Activated CD8-positive, alpha-beta memory T cell treated with anti-CD3 and anti-CD28 coated beads for 1 hour (primary cell): ENCODE measurements around the gene ASPSCR1.
A peak's percentile ranks its signal among the peaks of the same experiment; 100 is the strongest.

Source experiments
- DNase-seq, 2 donors: peaks; one replicate each; pipeline ENCODE4 v3.0.0-alpha.2; 2020; ENCODE audit warnings: low read depth in 1 of 2; ENCODE audit errors: extremely low read depth in 1 of 2

ASPSCR1 gene

DNA sequence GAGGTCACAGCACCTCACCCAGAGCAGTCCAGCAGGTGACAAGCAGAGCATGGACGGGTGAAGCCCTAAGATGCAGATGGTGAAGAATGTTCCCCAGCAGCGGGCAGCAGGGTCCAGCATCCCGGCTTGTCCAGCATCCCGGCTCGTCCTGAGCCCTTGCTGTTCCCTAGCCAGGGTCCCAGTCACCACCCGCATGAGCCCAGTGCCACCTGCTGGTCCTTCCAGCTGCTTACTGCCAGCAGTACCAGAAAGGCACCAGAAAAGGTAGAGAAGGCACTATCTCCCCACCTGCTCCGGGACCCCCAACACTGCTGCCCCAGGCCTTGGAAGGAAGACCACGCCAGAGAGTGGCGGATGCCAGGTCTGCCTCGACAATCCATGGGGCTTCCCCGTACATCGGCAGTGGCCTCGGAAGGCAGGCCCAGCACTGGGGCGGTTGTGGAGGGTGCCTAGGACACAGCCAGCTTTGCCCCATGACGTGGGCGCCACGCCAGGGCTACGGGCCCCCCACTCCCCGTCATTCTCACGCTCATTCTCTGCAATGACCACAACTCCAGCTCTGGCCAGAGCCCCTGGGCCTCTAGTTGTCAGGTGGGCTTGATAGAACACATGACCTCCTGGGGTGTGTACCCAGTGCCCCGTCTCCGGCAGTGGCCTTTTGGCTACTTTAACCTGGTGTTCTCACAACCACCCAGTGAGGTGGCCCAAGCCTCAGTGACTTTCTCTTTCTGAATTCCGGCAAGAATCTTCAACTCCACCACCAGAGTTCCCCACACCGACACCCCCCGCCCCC is 43.9 kb downstream of the ASPSCR1 start:
- peak; percentile 27 to 32 for DNase-seq

DNA sequence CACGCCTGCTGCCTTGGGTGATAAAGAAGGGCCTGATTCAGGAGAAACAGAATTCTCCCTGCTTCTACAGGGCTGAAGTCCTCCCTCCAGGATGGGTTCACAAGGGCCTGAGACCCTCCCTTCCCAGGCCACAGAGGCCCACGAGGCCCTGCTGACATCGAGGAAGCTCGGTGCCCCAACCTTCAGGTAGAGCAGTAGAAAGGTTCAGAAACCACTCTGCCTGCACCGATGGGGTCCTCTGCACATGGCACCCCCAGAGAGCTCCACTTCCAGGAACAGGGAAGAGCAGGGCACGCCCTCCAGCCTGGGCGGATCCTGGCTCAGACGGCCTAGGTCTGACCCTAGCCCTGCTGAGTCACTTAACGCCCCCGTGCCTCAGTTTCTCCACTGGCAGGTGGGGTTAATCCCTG is 44.5 kb downstream of the ASPSCR1 start:
- no peak for DNase-seq

DNA sequence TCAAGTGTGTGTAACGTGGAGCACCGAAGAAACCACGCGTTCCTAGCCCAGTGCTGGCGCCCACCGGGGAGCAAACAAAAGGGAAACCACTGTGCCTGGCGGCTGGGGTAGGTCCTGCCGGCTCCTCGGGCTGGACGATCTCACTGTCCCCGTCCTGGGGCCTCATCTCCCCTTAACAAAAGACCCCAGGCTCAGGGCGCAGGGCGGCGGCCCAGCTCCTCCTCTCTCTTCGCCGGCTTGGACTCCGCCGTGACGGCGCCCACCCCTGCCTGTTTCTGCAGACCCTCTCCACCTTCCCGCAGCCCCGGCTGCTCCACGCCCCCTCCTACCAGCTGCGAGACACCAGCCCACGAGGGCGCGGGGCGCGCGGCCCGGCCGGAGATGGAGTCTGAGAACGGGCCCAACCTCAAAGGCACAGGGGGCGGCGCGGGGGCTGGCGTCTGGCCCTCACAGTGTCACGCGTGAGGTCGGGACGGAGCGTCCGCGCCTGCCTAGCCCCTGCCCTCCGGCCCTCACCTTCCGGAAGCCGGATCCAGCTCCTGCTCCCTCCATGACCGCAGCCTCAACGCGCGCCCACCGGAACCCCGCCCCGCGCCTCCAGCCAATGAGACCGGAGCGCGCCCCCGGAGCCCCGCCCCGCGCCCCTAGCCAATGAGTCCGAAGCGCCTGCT is 45.0 kb downstream of the ASPSCR1 start, which contains the start of gene CENPX:
Gene CENPX (minus strand): TSS at position 569 of the 671 bp plus-strand sequence. CDS start 17 bp downstream, at position 552.
- no peak for DNase-seq

DNA sequence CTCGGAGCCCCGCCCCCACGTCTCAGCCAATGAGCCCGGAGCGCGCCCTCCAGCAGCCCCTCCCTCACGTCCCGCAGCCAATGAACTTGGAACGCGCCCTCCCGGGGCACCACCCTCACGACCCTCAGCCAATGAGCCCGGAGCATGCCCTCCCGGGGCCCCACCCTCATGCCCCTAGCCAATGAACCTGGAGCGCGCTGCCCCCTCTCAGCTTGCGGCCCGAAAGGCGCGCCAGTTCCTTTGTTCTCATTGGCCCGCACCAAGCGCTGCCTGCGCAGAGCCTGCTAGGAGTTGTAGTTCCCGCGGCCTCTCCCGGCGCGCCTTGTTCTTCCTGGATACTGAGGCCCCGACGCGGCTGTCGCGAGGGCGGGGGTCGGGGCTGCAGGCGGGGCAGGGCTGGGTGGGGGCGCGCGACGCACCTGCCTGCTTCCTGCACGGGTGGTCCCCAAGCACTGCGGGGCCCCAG is 45.6 kb downstream of the ASPSCR1 start, which contains the start of gene LRRC45:
Gene LRRC45 (plus strand): TSS at position 325 of the 466 bp plus-strand sequence. CDS start 339 bp downstream, outside the sequence.
- peak; percentile 99 to 100 for DNase-seq

DNA sequence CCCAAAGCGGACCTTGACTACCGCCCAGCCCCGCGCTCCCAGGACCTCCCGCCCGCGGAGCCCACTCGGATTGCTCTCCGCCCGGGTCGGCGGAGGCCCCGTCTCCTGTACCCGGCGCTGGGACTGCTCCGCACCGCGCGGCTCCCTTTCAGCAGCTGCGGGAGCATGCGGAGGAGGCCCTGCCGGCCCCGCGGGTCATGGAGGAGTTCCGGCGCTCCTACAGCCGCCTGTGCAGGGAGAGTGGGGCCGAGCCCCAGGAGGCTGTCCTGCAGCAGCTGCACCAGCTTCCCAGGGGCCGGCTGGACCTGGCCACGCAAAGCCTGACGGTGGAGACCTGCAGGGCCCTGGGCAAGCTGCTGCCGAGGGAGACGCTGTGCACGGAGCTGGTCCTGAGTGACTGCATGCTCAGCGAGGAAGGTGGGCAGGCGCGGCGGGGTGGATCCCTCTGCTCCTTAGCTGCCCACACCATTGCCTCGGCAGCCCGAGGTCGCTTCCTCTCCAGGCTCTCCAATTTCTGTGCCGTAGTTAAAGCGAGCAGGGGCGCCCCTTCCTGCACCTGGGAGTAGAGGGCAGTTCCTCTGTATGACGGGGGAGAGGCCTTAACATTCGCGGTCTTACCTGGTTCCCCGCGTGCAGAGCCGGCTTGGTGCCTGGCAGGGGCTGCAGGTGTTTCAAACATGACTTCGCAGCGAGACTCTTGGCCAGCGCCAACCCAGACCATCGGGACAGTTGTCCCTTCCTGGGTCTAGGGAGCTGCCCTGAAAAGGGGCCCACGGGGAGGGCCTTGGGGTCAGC is 46.2 kb downstream of the ASPSCR1 start:
- no peak for DNase-seq

DNA sequence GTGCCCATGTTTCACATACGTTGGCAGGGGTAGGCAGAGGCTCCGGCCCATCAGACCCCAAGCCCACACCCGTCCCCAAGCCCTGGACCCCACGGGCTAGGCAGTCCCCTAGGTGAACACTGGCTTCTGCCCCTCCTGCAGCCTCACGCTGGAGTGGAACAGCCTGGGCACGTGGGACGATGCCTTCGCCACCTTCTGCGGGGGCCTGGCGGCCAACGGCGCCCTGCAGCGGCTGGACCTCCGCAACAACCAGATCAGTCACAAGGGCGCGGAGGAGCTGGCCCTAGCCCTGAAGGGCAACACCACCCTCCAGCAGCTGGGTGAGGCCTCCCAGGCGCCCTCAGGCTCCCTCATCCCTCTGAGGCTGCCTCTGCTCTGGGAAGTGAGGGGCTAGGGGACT is 47.4 kb downstream of the ASPSCR1 start:
- DNase-seq = no peak

DNA sequence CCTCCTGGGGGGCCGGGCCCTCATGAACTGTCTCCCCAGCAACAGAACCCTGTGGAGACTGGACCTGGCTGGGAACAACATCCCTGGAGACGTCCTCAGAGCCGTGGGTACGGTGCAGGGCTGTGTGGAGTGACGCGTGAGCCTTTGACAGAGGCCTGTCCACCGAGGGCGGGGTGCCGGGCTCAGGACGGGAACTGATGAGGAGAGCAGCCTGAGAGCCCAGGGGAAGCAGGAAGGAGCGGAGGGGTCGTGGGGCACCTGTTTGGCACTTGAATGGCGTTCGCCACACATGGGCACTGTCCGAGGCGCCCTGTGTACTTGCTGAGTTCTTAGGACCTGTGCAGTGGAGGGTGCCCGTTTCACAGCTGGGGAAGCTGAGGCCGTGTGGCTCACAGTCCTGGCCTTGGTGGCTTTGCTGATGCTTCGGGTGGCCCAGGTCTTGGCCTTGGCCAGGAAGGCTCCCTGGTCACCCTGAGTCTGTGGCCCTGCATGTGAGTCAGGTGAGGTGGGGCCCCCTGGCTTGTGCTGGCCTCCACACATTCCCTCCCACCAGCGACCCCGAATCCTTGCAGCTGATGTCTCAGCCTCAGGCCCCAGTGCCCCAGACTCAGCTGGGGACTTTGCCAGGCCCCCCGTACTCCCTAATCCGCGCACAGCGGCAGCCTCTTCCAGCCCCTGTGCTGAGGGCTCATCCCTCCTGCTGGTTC is 48.1 kb downstream of the ASPSCR1 start:
- DNase-seq = no peak

DNA sequence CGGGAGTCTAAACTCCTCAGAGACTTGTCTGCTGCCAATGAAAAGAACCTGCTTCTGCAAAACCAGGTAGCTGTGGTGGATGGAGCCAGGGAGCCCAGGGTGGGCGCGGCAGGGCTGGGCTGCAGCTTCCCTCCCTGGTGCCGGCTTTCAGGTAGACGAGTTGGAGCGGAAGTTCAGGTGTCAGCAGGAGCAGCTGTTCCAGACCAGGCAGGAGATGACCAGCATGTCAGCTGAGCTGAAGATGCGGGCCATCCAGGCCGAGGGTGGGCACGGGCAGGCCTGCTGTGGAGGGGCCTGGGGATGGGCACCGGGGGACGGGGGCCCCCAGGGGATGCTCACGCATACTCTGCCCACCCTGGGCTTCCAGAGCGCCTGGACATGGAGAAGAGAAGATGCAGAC is 50.8 kb downstream of the ASPSCR1 start:
- no peak for DNase-seq

DNA sequence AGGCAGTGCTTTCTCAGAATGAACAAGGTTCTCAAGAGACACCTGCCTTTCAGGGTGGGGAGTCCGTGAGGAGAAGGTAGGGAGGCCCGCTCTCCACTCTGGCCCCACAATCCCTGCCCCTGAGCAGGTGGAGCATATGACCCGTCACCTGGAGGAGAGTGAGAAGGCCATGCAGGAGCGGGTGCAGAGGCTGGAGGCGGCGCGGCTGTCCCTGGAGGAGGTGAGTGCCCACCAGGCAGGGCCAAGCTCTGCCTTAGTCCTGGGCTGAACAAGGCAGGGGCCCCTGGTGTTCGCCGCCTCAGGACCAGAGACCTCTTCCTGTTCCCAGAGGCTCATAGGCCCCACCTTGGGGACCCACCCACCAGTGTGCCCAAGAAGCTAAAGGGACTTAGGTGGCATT is 51.5 kb downstream of the ASPSCR1 start:
- no peak for DNase-seq

DNA sequence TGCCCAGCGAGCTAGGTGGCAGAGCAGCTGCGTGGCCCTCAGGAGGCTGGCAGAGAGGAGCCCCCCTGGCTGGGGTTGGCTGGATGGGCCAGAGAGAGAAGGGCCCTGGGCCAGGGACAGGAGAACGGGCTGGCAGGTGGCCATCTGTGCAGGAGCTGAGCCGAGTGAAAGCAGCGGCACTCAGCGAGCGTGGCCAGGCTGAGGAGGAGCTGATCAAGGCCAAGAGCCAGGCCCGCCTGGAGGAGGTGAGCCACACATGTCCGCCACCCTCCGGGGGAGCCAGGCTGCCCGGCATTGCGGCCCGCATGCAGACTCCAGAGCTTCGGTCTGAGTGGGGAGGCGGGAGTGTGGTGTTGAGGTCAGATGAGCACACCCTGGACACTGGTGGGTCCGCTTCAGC is 52.0 kb downstream of the ASPSCR1 start:
- DNase-seq = no peak

DNA sequence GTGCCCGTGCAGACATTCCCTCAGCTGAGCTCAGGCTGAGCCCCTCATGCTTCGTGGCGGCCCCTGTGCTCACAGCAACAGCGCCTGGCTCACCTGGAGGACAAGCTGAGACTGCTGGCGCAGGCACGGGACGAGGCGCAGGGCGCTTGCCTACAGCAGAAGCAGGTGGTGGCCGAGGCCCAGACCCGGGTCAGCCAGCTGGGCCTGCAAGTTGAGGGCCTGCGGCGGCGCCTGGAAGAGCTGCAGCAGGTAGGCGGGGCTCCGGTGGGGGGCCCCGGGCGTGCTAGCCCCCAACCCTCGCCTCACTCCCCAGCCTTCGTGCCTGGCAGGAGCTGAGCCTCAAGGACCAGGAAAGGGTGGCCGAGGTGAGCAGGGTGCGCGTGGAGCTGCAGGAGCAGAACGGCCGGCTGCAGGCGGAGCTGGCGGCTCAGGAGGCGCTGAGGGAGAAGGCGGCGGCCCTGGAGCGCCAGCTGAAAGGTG is 52.6 kb downstream of the ASPSCR1 start:
- no peak for DNase-seq

DNA sequence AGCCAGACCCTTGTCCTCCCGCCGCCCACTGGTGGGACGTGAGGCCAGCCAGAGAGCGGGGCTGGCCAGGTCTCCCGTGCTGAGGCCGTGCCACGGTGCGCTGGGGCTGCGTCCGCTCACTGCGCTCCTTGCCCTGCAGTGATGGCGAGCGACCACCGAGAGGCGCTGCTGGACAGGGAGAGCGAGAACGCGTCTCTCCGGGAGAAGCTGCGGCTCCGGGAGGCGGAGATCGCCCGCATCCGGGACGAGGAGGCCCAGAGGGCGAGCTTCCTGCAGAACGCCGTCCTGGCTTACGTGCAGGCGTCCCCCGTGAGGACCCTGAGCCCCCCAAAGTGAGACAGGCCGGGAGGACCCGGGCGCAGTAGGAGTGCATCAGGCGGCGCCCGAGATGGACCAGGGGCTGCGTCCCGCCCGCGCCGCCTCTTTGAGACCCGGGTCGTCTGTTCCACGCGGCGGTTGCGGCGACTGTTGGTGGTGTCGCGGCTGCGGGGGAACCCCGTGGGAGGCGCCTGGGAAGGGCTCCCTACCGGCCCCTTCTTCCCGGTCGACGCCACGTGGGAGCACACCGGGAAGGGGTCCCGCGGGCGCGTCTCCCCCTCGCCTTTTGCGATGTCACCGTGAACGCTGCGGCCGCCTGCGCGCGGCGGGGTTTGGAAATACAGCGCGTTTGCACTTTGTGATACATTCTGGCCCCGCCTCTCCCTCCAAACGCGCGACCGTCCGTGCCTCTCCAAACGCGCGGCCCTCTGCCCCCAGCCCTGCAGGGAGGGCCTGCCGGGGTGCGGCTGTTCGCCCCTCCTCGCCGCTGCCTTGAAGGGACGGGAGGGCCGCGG is 53.3 kb downstream of the ASPSCR1 start:
- peak in 1 of 2 donors; percentile 65 for DNase-seq

DNA sequence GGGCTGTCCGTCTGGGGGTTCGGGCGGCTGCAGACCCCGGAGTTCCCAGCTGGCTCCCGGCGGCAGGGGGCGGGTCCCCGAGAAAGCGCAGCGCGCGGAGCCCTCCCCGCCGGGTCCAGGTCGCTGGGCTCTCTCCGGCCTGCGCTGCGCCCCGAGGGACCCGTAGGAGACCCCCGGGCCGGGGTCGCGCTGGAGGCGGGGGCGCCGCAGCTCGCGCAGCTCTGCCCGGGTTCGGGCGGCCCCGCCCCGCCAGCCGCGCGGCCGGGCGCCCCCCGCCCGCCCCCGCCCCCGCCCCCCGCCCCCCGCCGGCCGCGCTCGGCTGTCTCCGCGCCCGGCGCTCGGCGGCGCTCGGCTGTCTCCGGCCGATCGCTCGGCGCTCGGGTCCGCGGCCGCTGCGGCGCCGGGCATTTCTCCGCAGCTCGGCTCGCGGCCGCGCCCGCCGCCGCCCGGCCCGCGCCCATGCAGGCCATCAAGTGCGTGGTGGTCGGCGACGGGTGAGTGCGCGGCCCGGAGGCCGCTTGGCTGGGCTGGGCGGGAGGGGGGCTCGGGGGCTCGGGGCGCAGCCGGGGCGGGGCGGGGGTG is 54.0 kb downstream of the ASPSCR1 start, which contains the start of gene RAC3:
Gene RAC3 (plus strand): TSS at position 376 of the 582 bp plus-strand sequence. CDS start 84 bp downstream, at position 460.
- no peak for DNase-seq

DNA sequence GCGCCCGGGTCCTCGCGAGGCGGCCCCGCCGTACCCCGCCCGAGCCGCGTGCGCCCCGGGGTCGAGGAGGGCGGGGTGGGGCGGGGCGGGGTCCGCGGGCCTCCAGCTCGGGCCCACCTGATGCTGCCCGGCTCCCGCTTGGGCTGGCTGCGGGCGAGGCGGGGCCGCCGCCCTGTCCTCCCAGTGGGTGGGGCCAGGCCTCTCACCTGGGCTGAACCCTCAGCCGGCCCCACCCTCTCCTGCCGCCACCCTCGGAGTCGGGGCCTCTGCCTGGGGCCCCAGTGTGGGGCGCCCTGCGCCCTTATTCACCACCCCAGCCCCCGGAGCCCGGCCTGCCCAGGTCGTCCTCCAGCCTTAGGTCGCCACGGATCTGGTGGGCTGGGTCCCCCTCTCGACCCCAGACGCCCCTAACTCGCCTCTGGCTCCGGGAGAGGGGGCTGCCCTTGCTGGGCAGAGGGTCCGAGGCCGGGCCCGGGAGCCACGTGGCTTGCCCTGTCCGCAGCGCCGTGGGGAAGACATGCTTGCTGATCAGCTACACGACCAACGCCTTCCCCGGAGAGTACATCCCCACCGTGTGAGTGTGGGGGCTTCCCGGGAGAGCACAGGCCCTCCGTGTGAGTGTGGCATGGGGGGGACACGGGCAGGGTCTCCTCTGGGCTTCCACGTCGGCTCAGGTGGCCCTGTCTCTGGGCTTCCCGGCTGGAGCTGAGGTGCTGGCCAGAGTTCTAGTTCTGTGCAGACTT is 54.6 kb downstream of the ASPSCR1 start:
- DNase-seq = no peak

DNA sequence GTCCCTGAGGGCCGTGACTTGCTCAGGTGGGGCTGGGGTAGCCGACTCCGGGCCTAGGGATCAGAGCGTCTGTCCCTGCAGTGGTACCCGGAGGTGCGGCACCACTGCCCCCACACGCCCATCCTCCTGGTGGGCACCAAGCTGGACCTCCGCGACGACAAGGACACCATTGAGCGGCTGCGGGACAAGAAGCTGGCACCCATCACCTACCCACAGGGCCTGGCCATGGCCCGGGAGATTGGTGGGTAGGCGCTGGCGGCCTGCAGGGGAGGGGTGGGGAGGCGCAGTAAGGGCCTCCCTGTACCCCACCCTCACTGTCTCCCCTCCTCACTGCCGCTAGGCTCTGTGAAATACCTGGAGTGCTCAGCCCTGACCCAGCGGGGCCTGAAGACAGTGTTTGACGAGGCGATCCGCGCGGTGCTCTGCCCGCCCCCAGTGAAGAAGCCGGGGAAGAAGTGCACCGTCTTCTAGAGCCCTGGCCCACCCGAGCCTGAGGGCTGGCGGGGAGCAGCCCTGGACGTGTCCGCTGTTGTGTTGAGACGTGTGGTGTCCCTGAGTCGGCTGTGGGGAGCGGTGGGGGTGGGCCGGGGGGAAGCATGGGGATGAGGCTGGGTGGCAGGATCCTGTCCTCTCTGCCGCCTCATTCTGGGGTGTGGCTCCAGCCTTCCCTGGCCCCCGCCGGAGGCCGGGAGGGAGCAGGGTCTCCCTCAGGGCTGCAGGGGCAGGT is 56.1 kb downstream of the ASPSCR1 start:
- DNase-seq = no peak

DNA sequence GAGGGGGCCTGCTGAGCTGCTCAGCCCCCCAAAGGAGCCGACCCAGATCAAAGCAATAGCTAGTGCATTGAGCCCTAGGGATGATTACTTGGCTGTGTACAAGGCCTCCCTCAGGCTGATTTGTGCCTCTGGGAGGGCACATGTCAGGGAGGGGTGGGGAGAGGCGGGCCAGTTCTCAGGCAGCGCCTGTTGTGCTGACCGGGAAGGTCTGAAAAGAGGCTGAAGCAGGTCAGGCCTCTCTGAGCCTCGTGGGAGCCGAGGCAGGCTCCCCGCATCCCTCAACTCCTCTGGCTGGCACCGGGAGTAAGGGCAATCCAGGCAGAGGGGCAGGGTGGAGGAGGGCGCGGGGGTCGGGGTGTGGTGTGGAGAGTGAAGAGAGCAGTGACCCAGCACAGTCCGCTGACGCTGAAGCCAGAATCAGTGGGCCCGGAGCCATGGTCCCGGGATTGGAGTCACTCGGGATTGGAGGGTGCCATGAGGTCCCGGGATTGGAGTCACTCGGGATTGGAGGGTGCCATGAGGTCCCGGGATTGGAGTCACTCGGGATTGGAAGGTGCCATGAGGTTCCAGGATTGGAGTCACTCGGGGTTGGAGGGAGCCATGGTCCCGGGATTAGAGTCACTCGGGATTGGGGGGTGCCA is 57.1 kb downstream of the ASPSCR1 start:
- no peak for DNase-seq

DNA sequence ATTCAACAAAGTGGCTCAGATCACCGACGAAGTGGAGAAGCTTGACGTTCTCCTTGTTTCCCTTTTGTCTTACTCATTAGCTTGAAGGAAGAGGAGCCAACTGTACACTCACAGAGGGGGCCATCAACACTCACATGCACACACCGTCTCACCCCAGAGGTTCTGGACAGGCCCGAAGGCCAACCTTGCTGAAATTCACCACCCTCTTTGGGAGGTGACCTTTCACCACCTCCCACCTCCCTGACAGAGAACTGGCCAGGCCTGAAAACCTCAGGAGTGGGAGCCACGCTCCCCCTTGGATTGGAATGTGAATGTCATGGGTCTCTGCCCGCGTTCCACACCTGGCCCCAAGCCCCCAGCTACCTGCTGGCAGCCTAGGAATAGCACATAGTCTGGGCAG is 58.1 kb downstream of the ASPSCR1 start:
- no peak for DNase-seq
